SK-N-MC (cell line): ENCODE measurements around the gene PPIG.

Experiments
- EZH2 ChIP-seq: fragments of 200-600 bp; sonication (generic); IDR thresholded peaks from one replicate; pipeline ENCODE4 v1.6.1; 2017; ENCODE audit warnings: antibody characterized with exemption
- FOXP2 ChIP-seq: optimal IDR thresholded peaks from 2 replicates; pipeline ENCODE3; 2011; ENCODE audit warnings: mild to moderate bottlenecking, moderate library complexity; ENCODE audit not compliant: insufficient read depth; ENCODE audit errors: extremely low read length, control extremely low read depth

DNA sequence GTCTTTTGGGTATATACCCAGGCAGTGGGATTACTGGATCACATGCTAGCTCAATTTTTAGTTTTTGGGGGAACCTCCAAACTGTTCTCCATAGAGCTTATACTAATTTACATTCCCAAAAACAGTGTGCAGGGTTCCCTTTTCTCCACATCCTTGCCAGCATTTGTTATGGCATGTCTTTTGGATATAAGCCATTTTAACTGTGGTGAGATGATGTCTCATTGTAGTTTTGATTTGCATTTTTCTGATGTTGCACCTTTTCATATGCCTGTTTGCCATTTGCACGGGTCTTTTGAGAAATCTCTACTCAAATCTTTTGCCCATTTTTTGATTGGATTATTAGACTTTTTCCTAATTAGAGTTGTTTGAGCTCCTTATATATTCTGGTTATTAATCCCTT, 18.5 kb upstream of the PPIG start:
- TF ChIP-seq EZH2 (no peak), FOXP2 (no peak)
